Measurements from ENCODE around the gene DCUN1D2. TPM values are rescaled to one million over a fixed set of nuclear protein-coding genes. Genes with fewer than 3 reads are reported as not detected.
"Not testable (repeated sequence)": the region's sequence is repeated elsewhere in the genome, so short reads cannot be mapped to it uniquely, and the experiment has no call there.

DCUN1D2 gene
- total and polyA plus RNA-seq, 3 donors from 2014 or later = 16.3 to 78.5 (median 65.9) TPM

DNA sequence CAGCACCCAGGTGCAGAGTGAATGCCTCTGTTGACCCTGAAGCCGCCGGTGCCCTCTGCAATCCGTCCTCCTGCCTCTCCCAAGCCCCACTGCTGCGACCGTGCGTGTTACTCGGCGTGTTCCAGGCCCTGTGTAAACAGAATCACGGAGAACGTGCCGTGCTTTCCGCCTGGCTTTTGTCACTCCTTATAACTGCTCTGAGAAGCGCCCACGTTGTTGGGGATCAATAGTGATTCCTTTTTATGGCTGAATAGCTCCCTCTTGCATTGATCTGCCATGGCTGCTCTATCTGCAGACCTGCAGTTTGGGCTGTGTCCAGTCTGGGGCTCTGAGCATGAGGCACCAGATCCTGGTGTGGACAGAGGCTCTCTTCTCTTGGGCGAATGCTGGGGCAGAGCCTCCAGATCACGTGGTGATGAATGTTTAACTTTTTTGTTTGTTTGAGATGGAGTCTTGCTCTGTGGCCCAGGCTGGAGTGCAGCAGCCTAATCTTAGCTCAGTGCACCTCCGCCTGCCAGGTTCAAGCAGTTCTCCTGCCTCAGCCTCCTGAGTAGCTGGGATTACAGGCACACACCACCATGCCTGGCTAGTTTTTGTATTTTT is 53.0 kb downstream of the DCUN1D2 start:
- Histone ChIP-seq H3K4me3 (no peak overlapping the region), H3K4me1 (no peaks in the 10 kb centered on the region), H3K36me3 (ENCODE audit: low read depth, missing control alignments) (no peaks in the 10 kb centered on the region), H3K27me3 (no peaks in the 10 kb centered on the region), H3K9me3 (no peaks in the 10 kb centered on the region), H3K27ac (no peak overlapping the region)
- DNase-seq = no peak
- intact Hi-C loops (cut with DNase I; ENCODE audit: low total_unique reads) = no loop called here
- TF ChIP-seq, protein P1, sequence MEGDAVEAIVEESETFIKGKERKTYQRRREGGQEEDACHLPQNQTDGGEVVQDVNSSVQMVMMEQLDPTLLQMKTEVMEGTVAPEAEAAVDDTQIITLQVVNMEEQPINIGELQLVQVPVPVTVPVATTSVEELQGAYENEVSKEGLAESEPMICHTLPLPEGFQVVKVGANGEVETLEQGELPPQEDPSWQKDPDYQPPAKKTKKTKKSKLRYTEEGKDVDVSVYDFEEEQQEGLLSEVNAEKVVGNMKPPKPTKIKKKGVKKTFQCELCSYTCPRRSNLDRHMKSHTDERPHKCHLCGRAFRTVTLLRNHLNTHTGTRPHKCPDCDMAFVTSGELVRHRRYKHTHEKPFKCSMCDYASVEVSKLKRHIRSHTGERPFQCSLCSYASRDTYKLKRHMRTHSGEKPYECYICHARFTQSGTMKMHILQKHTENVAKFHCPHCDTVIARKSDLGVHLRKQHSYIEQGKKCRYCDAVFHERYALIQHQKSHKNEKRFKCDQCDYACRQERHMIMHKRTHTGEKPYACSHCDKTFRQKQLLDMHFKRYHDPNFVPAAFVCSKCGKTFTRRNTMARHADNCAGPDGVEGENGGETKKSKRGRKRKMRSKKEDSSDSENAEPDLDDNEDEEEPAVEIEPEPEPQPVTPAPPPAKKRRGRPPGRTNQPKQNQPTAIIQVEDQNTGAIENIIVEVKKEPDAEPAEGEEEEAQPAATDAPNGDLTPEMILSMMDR (IDR thresholded peaks at IDR 0.05) = no peak
- no peak for TF ChIP-seq POLR2A (IDR thresholded peaks at IDR 0.05)
- 80 to 89% methylated on average over 15 to 17 of the region's 17 CpGs for WGBS, 2 donors

DNA sequence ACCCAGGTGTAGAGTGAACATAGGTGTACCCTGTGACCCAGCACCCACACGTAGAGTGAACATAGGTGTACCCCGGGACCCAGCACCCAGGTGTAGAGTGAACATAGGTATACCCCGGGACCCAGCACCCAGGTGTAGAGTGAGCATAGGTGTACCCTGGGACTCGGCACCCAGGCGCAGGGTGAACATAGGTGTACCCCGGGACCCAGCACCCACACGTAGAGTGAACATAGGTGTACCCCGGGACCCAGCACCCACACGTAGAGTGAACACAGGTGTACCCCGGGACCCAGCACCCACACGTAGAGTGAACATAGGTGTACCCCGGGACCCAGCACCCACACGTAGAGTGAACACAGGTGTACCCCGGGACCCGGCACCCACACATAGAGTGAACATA is 53.6 kb downstream of the DCUN1D2 start:
- H3K4me3 ChIP-seq; DNase-seq; intact Hi-C loops (cut with DNase I; ENCODE audit: low total_unique reads); H3K36me3 ChIP-seq (ENCODE audit: low read depth, missing control alignments); H3K27me3 ChIP-seq; H3K4me1 ChIP-seq; H3K27ac ChIP-seq; H3K9me3 ChIP-seq: not testable (repeated sequence)
- WGBS, 2 donors = 90 to 93% methylated on average over 4 to 15 of the region's 15 CpGs

DNA sequence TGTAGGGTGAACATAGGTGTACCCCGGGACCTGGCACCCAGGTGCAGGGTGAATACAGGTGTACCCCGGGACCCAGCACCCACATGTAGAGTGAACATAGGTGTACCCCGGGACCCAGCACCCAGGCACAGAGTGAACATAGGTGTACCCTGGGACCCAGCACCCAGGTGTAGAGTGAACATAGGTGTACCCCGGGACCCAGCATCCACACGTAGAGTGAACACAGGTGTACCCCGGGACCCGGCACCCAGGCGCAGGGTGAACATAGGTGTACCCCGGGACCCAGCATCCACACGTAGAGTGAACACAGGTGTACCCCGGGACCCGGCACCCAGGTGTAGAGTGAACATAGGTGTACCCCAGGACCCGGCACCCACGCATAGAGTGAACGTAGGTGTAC is 54.6 kb downstream of the DCUN1D2 start:
- H3K27ac ChIP-seq; H3K9me3 ChIP-seq; H3K27me3 ChIP-seq; DNase-seq; intact Hi-C loops (cut with DNase I; ENCODE audit: low total_unique reads); H3K4me1 ChIP-seq; H3K36me3 ChIP-seq (ENCODE audit: low read depth, missing control alignments); H3K4me3 ChIP-seq: not testable (repeated sequence)
- WGBS, 2 donors = 85 to 91% methylated on average over 8 to 11 of the region's 15 CpGs

DNA sequence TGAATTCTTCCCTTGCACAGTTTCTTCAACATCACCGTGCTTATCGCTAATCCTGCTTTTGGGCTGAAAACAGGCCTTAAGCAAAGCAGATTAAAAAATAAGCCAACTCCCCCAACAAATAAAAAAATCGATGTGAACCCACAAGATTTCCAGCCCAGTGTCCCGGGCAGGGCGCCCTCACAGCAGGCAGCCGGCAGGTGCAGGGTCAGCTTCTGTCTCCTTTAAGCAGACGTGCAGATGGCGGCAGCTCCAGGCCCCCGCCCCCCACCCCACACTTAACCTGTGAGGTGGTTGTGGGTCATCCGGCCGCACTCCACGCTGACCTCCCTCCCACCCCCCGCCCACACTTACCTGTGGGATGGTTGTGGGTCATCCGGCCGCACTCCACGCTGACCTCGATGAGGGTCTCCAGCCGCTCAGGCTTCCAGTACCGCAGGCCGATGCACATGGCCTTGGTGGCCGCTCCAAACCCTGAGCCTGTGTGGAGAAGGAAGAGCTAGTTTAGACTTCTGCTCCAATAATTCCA is 57.1 kb downstream of the DCUN1D2 start:
- no peak for DNase-seq
- Histone ChIP-seq H3K9me3 (no peaks in the 10 kb centered on the region), H3K36me3 (ENCODE audit: low read depth, missing control alignments) (no peaks in the 10 kb centered on the region), H3K4me1 (no peaks in the 10 kb centered on the region), H3K27me3 (no peaks in the 10 kb centered on the region), H3K4me3 (no peak overlapping the region), H3K27ac (no peak overlapping the region)
- intact Hi-C loops (cut with DNase I; ENCODE audit: low total_unique reads) = no loop called here
- 95% methylated on average over 15 to 20 of the region's 21 CpGs for WGBS, 2 donors
- TF ChIP-seq, protein P1 (IDR thresholded peaks at IDR 0.05) = no peak

DNA sequence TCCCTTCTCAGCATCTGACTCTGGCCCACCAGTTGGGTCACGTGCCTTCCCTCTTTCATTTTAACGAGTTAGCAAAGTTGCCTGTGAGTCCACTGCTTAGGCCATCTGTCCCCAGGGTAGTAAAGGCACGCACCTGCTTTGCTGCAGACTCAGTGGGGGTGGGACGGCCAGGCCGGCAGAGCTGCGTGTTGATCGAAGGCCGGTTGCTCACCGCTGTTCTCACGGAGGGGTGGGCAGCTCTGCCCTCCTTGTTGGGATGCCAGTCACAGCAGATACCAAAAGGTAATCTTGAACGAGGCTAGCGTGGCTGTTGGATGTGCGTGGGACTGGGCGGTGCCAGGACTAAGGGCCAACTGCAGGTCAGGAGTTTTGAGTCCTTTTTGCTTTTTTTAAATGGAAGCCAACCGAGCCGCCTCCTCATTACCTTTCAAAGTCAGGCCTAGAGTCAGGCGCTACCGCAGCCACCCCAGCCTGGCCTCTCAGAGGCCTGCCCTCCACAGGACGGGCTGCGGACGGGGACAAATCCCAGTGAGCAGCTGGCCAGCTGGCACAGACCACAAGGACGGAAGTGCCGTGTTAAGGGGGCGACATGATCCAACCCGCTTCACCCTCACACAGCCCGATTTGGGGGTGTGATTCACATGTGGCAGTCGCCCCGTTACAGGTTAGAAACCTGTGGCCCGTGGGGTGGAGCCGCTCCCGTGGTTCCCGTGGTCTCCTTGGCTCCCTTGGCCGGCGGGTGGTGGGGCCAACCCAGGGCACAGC is 57.8 kb downstream of the DCUN1D2 start:
- no peak for DNase-seq
- TF ChIP-seq, protein P1 (IDR thresholded peaks at IDR 0.05) = no peak
- no peak for TF ChIP-seq POLR2A (IDR thresholded peaks at IDR 0.05)
- H3K9me3 ChIP-seq = no peaks in the 10 kb centered on the region
- intact Hi-C loops (cut with DNase I; ENCODE audit: low total_unique reads) = no loop called here
- H3K27ac ChIP-seq = no peak overlapping the region
- peaks cover 3% of the 10 kb centered on the region for H3K4me1 ChIP-seq
- WGBS, 2 donors = 88 to 89% methylated on average over 33 to 34 of the region's 34 CpGs
- H3K27me3 ChIP-seq = no peaks in the 10 kb centered on the region
- H3K4me3 ChIP-seq = no peak overlapping the region
- no peaks in the 10 kb centered on the region for H3K36me3 ChIP-seq (ENCODE audit: low read depth, missing control alignments)

Measured in testis (tissue), 3 donors.